ENCODE data around the gene SLC22A5. TPM values are rescaled to one million over a fixed set of nuclear protein-coding genes. Genes with fewer than 3 reads are reported as not detected.
A peak's percentile ranks its signal among the peaks of the same experiment; 100 is the strongest.

SLC22A5 gene
- total RNA-seq, 4 donors from 2014 or later: 13.2 to 25.4 (median 15.7) TPM

GRCh38 chr5:132385326-132386105, 16.0 kb downstream of the SLC22A5 start:
- no peak for TF ChIP-seq POLR2A (IDR thresholded peaks at IDR 0.05)
- peak in 1 of 3 donors; percentile 5 for TF ChIP-seq CTCF (IDR thresholded peaks at IDR 0.05)
- intact Hi-C loops (cut with DNase I; ENCODE audit: low total_unique reads): loop anchor here (2.0 kb wide), 1 partner anchor 115 kb away; no protein-coding TSS in a partner anchor
- peak in 1 of 2 donors; percentile 88 for DNase-seq (ENCODE audit: low spot score in 2 of 2)
- WGBS, 2 donors: 25 to 38% methylated on average over 9 of the region's 9 CpGs
- H3K4me3 ChIP-seq (ENCODE audit: low read depth, poor library complexity, severe bottlenecking): no peak overlapping the region

GRCh38 chr5:132386644-132387286, 17.3 kb downstream of the SLC22A5 start:
- intact Hi-C loops (cut with DNase I; ENCODE audit: low total_unique reads): loop anchor here (2.0 kb wide), 1 partner anchor 114 kb away; no protein-coding TSS in a partner anchor
- peak; percentile 74 to 93 for DNase-seq (ENCODE audit: low spot score in 2 of 2)
- no peak overlapping the region for H3K4me3 ChIP-seq (ENCODE audit: low read depth, poor library complexity, severe bottlenecking)
- WGBS, 2 donors: 30 to 37% methylated on average over 10 of the region's 10 CpGs
- TF ChIP-seq POLR2A (IDR thresholded peaks at IDR 0.05) (no peak), CTCF (IDR thresholded peaks at IDR 0.05) (peak in 1 of 3 donors; percentile 55)

- 15 to 19% methylated on average over 4 of the region's 4 CpGs for WGBS, 2 donors
Measured at GRCh38 chr5:132387640-132388117, 18.2 kb downstream of the SLC22A5 start.

GRCh38 chr5:132388244-132389050, 18.9 kb downstream of the SLC22A5 start:
- no peak for TF ChIP-seq POLR2A (IDR thresholded peaks at IDR 0.05)
- no peak for TF ChIP-seq CTCF (IDR thresholded peaks at IDR 0.05)
- no peak overlapping the region for H3K4me3 ChIP-seq (ENCODE audit: low read depth, poor library complexity, severe bottlenecking)
- WGBS, 2 donors: 39 to 50% methylated on average over 8 of the region's 8 CpGs
- DNase-seq (ENCODE audit: low spot score in 2 of 2): peak in 1 of 2 donors; percentile 83
- intact Hi-C loops (cut with DNase I; ENCODE audit: low total_unique reads): no loop called here

More at GRCh38 chr5:132387640-132388117, 18.2 kb downstream of the SLC22A5 start:
- peak; percentile 83 to 89 for DNase-seq (ENCODE audit: low spot score in 2 of 2)
- no peak overlapping the region for H3K4me3 ChIP-seq (ENCODE audit: low read depth, poor library complexity, severe bottlenecking)
- intact Hi-C loops (cut with DNase I; ENCODE audit: low total_unique reads): loop anchor here (2.0 kb wide), 1 partner anchor 113 kb away; no protein-coding TSS in a partner anchor
- TF ChIP-seq POLR2A (IDR thresholded peaks at IDR 0.05): no peak
- TF ChIP-seq CTCF (IDR thresholded peaks at IDR 0.05): no peak

GRCh38 chr5:132389051-132389331, 19.5 kb downstream of the SLC22A5 start:
- TF ChIP-seq CTCF (IDR thresholded peaks at IDR 0.05): no peak
- no peak for TF ChIP-seq POLR2A (IDR thresholded peaks at IDR 0.05)
- intact Hi-C loops (cut with DNase I; ENCODE audit: low total_unique reads): no loop called here
- no peak for DNase-seq (ENCODE audit: low spot score in 2 of 2)
- WGBS, 2 donors: 78 to 95% methylated on average over 1 of the region's 1 CpG
- H3K4me3 ChIP-seq (ENCODE audit: low read depth, poor library complexity, severe bottlenecking): no peak overlapping the region
